HepG2 (cell line): ENCODE results near the gene MICAL3. TPM values are rescaled to one million over a fixed set of nuclear protein-coding genes. Genes with fewer than 3 reads are reported as not detected.

Experiments
- ATAC-seq: fragments of 200-7000 bp; cut with Tn5 transposase; 3 replicates; pipeline ENCODE4 v1.9.1; 2020; ENCODE audit warnings: mild to moderate bottlenecking, moderate library complexity
- BruUV-seq: library from RNA; stranded (reverse); fragments of 400-500 nt; replicated peaks from 2 replicates; lab custom pipeline; 2021; lab: Mats Ljungman, UMichigan
- CTCF ChIA-PET: fragments of 300-600 bp; formaldehyde crosslinking; extraction: SDS; loops from one replicate; lab custom pipeline; 2021; ENCODE audit warnings: low total read pairs, inconsistent platforms, low intra/inter-chr PET ratio; lab: Yijun Ruan, JAX
- POLR2A ChIA-PET: fragments of 350-600 bp; sonication (Branson Sonifier 250); formaldehyde crosslinking; loops from one replicate; lab custom pipeline; 2020; ENCODE audit warnings: antibody characterized with exemption, inconsistent platforms; lab: Yijun Ruan, JAX
- DNase-seq: peaks from one replicate; pipeline ENCODE4 v3.0.0-alpha.2; 2015; ENCODE audit warnings: low spot score
- FAIRE-seq: peaks from 3 replicates; lab custom pipeline; 2011; peaks lifted over from hg19 to GRCh38; lab: Jason Lieb, UNC
- H2AFZ ChIP-seq: one replicate; pipeline ENCODE4 v1.6.1; 2011; ENCODE audit warnings: low read length, inconsistent platforms
- H3K27ac ChIP-seq: fragments of 300-600 bp; 3 replicates; pipeline ENCODE4 v1.8.0; 2011; ENCODE audit warnings: mixed run types, mild to moderate bottlenecking, mixed read lengths, low read length, inconsistent platforms; ENCODE audit not compliant: insufficient read depth; ENCODE audit errors: extremely low read length
- H3K27me3 ChIP-seq, 2 experiments: fragments of 200-600 bp in 1 of 2; 2 replicates in 1 of 2; 3 replicates in 1 of 2; pipeline versions ENCODE4 v1.6.0 to v1.8.0; 2011; ENCODE audit warnings: low read length in 2 of 2, mild to moderate bottlenecking in 2 of 2, moderate library complexity in 2 of 2, inconsistent platforms in 1 of 2; ENCODE audit not compliant: insufficient read depth in 2 of 2, control insufficient read depth in 1 of 2
- H3K36me3 ChIP-seq, 2 experiments: fragments of 200-600 bp in 1 of 2; replicated peaks in 1 of 2; 2 replicates in 1 of 2; 3 replicates in 1 of 2; pipeline versions ENCODE4 v1.5.1 to v1.8.0; 2011; ENCODE audit warnings: low read length in 2 of 2, inconsistent platforms in 1 of 2; ENCODE audit not compliant: insufficient read depth in 2 of 2, control insufficient read depth in 1 of 2
- H3K4me1 ChIP-seq: 2 replicates; pipeline ENCODE4 v1.5.1; 2012; ENCODE audit warnings: low read length, inconsistent platforms; ENCODE audit not compliant: insufficient read depth
- H3K4me2 ChIP-seq: 2 replicates; pipeline ENCODE4 v1.6.0; 2011; ENCODE audit warnings: low read depth, low read length, inconsistent platforms
- H3K4me3 ChIP-seq, 3 experiments: fragments of 200-600 bp in 1 of 3; sonication (generic), shearing (Covaris generic) in 1 of 3; replicated peaks in 1 of 3; 2 replicates each; pipeline ENCODE4 v1.5.1; 2011 to 2016; ENCODE audit warnings: low read length in 3 of 3, inconsistent platforms in 2 of 3, low read depth in 2 of 3, mild to moderate bottlenecking in 2 of 3, control low read depth in 1 of 3, mixed read lengths in 1 of 3; ENCODE audit not compliant: insufficient read depth in 1 of 3
- H3K79me2 ChIP-seq: one replicate; pipeline ENCODE4 v1.6.1; 2011; ENCODE audit warnings: low read length, inconsistent platforms; ENCODE audit not compliant: insufficient read depth
- H3K9ac ChIP-seq: 2 replicates; pipeline ENCODE4 v1.6.0; 2011; ENCODE audit warnings: mild to moderate bottlenecking, low read depth, low read length, inconsistent platforms; ENCODE audit not compliant: insufficient read depth
- H3K9me3 ChIP-seq: 2 replicates; pipeline ENCODE4 v1.5.1; 2012; ENCODE audit warnings: mild to moderate bottlenecking, low read length
- H4K20me1 ChIP-seq: 2 replicates; pipeline ENCODE4 v1.6.0; 2011; ENCODE audit warnings: inconsistent platforms, mild to moderate bottlenecking, low read length, moderate library complexity; ENCODE audit not compliant: insufficient read depth
- DNMT3B ChIP-seq: conservative IDR thresholded peaks from 2 replicates; pipeline ENCODE4 v1.6.1; 2016; ENCODE audit warnings: missing biosample characterization, control low read depth
- ELF4 ChIP-seq: sonication (generic); formaldehyde crosslinking; IDR thresholded peaks from 2 replicates; pipeline ENCODE4 v1.5.0; 2020; ENCODE audit warnings: missing genetic modification reagents, mild to moderate bottlenecking, moderate library complexity, borderline replicate concordance
- FOXA1 ChIP-seq, 2 experiments: fragments of 450-650 bp in 1 of 2; sonication (generic) in 1 of 2; formaldehyde crosslinking in 1 of 2; IDR thresholded peaks; 2 replicates each; pipeline versions ENCODE4 v1.4.0 to v1.6.1; 2016 to 2020; ENCODE audit warnings: missing genetic modification reagents in 1 of 2
- KAT2B ChIP-seq: fragments of 150-350 bp; IDR thresholded peaks from 2 replicates; pipeline ENCODE4 v1.6.1; 2014; ENCODE audit warnings: low read depth, low read length, borderline replicate concordance
- SP2 ChIP-seq: sonication (generic); formaldehyde crosslinking; IDR thresholded peaks from 2 replicates; pipeline ENCODE4 v1.5.1; 2020; ENCODE audit warnings: mild to moderate bottlenecking, missing genetic modification reagents
- SP4 ChIP-seq: sonication (generic); formaldehyde crosslinking; IDR thresholded peaks from 2 replicates; pipeline ENCODE4 v1.8.1; 2023; ENCODE audit warnings: mild to moderate bottlenecking, missing genetic modification reagents
- TBX3 ChIP-seq: fragments of 450-650 bp; IDR thresholded peaks from 2 replicates; pipeline ENCODE4 v1.6.1; 2017; ENCODE audit warnings: antibody characterized with exemption, mild to moderate bottlenecking, inconsistent platforms, borderline replicate concordance
- TCF7L2 ChIP-seq: IDR thresholded peaks from 2 replicates; pipeline ENCODE4 v1.6.1; 2011; ENCODE audit warnings: mild to moderate bottlenecking, low read depth, low read length, moderate library complexity
- ZFAT ChIP-seq: sonication (generic); formaldehyde crosslinking; conservative IDR thresholded peaks from 2 replicates; pipeline ENCODE4 v1.8.1; 2023; ENCODE audit warnings: missing genetic modification reagents, inconsistent platforms
- ZNF558 ChIP-seq: sonication (generic); formaldehyde crosslinking; IDR thresholded peaks from 2 replicates; pipeline ENCODE4 v1.9.0; 2022; ENCODE audit warnings: mild to moderate bottlenecking, missing genetic modification reagents, borderline replicate concordance
- ZNF747 ChIP-seq: sonication (generic); formaldehyde crosslinking; IDR thresholded peaks from 2 replicates; pipeline ENCODE4 v1.8.1; 2023; ENCODE audit warnings: missing genetic modification reagents, mild to moderate bottlenecking, borderline replicate concordance
- ZSCAN21 ChIP-seq: sonication (generic); formaldehyde crosslinking; IDR thresholded peaks from 2 replicates; pipeline ENCODE4 v1.8.0; 2022; ENCODE audit warnings: mild to moderate bottlenecking, missing genetic modification reagents, moderate library complexity, borderline replicate concordance
- WGBS: methylation state at CpG from one replicate; pipeline ENCODE4 v1.1.6; 2017; ENCODE audit warnings: low lambda C conversion rate; 5-methylcytosine and 5-hydroxymethylcytosine counted together
- in situ Hi-C: cut with HindIII; loops from 2 replicates; pipeline ENCODE4 v1.10.0; 2017; ENCODE audit warnings: low pct_unique_long_range_greater_than_20kb; ENCODE audit not compliant: extremely low pct_ligation_motif_present
- intact Hi-C: fragments of 100-400 bp; cut with micrococcal nuclease; formaldehyde crosslinking; loops from one replicate; pipeline ENCODE4 v1.10.0; 2022; ENCODE audit not compliant: unreplicated experiment
- polyA plus RNA-seq, 8 experiments: library from polyadenylated mRNA; depleted of rRNA in 3 of 8; stranded (reverse) in 7 of 8; unstranded in 1 of 8; fragments of >200 nt; fragmentation: Illumina TruSeq in 4 of 8; extraction: Trizol in 4 of 8; gene quantifications; 2 replicates each; pipeline versions ENCODE4 v1.2.1 to v1.2.3, GENCODE V29; 2011 to 2016; ENCODE audit warnings: low read depth in 4 of 8, missing spikeins in 1 of 8, mixed read lengths in 1 of 8; ENCODE audit not compliant: insufficient read depth in 1 of 8
- total RNA-seq, 5 experiments: library from RNA; depleted of rRNA; stranded (reverse); fragments of >200 nt; fragmentation: Illumina TruSeq; extraction: Trizol; gene quantifications; 2 replicates each; pipeline ENCODE4 v1.2.3, GENCODE V29; 2016; ENCODE audit warnings: low read depth in 1 of 5

The MICAL3 gene
- total and polyA plus RNA-seq, 2 of the 13 experiments (the other 11 are each of a cell fraction or from before 2014, with no cell fraction given) = 5.3 to 12.5 TPM

DNA sequence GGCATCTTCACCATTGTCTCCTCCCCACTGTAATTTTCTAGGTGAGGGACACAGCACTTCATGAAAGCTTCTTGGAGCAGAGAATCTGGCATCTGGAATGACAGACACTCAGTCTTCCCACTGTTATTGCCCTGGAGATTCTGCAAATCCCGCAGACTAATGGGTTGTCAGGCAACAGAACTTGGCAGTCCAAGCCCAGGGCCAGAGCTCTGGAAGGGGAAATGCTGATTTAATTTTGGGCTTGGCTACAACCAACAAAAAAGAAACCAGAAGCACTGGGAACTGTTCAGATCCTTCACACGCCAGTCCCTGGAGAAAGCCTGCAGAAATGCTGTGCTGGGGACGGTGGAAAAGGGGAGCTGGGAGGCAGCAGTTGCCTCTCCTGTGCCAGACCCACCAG lies 178.6 kb downstream of the MICAL3 start:
- no peak overlapping the region for H3K4me3 ChIP-seq
- in situ Hi-C loops = no loop called here
- no peak for DNase-seq
- CTCF ChIA-PET = no interaction called here
- peaks cover 20% of the 10 kb centered on the region for H3K4me1 ChIP-seq
- WGBS = 64% methylated on average over 3 of the region's 3 CpGs
- no peaks in the 10 kb centered on the region for H3K9me3 ChIP-seq
- no peak overlapping the region for H2AFZ ChIP-seq
- H3K79me2 ChIP-seq = no peaks in the 10 kb centered on the region
- no peaks in the 10 kb centered on the region for H3K27me3 ChIP-seq
- no peak for TF ChIP-seq ZNF558 (CRISPR knock-in tag)
- TF ChIP-seq SP2 (CRISPR knock-in tag) = no peak
- TF ChIP-seq, all 625 proteins: peak for 0
- Histone ChIP-seq H3K36me3 (peaks cover 5 to 7% of the 10 kb centered on the region in 2 experiments; a peak in 2 of 5 replicates), H3K4me2 (no peak overlapping the region), H4K20me1 (no peaks in the 10 kb centered on the region), H3K9ac (no peak overlapping the region), H3K27ac (no peak overlapping the region)
- no peak for ATAC-seq
- BruUV-seq = no TSS peak
- POLR2A ChIA-PET = no interaction called here
- no peak for FAIRE-seq
- intact Hi-C loops = no loop called here

DNA sequence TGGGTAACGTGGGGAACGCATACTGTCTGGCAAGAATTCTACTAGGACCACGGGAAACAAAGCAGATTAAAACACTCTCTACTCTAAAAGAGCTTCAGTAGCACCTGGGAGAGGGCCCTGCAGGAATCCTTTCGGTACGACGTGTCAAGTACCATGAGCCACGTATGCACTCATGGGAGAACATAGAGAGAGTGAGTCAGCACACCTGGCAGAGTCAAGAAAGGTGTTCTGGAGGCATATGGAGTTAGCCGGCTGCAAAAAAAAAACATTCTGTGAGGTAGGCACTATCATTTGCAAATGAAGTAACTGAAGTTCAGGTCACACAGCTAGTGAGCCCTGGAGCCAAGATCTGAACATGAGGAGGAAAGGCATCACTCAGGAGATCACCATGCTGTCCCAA lies 179.0 kb downstream of the MICAL3 start:
- TF ChIP-seq KAT2B (no peak), TBX3 (no peak), ZSCAN21 (CRISPR knock-in tag) (no peak), ZNF747 (no peak), ELF4 (CRISPR knock-in tag) (no peak), FOXA1 (IDR thresholded peaks at IDR 0.05) (no peak), FOXA1 (CRISPR knock-in tag; IDR thresholded peaks at IDR 0.05) (no peak), TCF7L2 (no peak), SP4 (CRISPR knock-in tag) (no peak), DNMT3B (no peak), ZFAT (CRISPR knock-in tag) (no peak)
- TF ChIP-seq, all 625 proteins: peak for 0
- H3K9ac ChIP-seq = no peak overlapping the region
- H3K27me3 ChIP-seq = no peaks in the 10 kb centered on the region
- H3K9me3 ChIP-seq = no peaks in the 10 kb centered on the region
- POLR2A ChIA-PET = no interaction called here
- ATAC-seq = no peak
- no peak for DNase-seq
- peaks cover 7 to 8% of the 10 kb centered on the region in 2 experiments; a peak in 2 of 5 replicates for H3K36me3 ChIP-seq
- CTCF ChIA-PET = no interaction called here
- no peak overlapping the region for H2AFZ ChIP-seq
- H3K4me2 ChIP-seq = no peak overlapping the region
- no peak overlapping the region for H3K27ac ChIP-seq
- no peaks in the 10 kb centered on the region for H3K79me2 ChIP-seq
- peaks cover 20% of the 10 kb centered on the region for H3K4me1 ChIP-seq
- H3K4me3 ChIP-seq = no peak overlapping the region
- intact Hi-C loops (no loop called here), in situ Hi-C loops (no loop called here)
- BruUV-seq = no TSS peak
- no peak for FAIRE-seq
- H4K20me1 ChIP-seq = no peaks in the 10 kb centered on the region
- 96% methylated on average over 8 of the region's 8 CpGs for WGBS
